Umbilical cord (tissue), 2 donors: Measurements from ENCODE around the gene ST8SIA4. TPM values are rescaled to one million over a fixed set of nuclear protein-coding genes. Genes with fewer than 3 reads are reported as not detected.

Experiments used
- DNase-seq: peaks from one replicate; pipeline ENCODE4 v3.0.0-alpha.2; 2015; ENCODE audit warnings: low spot score
- total RNA-seq: library from RNA; depleted of rRNA; stranded (reverse); fragments of >200 nt; gene quantifications from one replicate; pipeline ENCODE4 v1.2.3, GENCODE V29; 2014; ENCODE audit warnings: low replicate concordance; ENCODE audit not compliant: insufficient read depth

Gene ST8SIA4
- total RNA-seq, 1 donor from 2014 or later: 13.5 TPM

DNA sequence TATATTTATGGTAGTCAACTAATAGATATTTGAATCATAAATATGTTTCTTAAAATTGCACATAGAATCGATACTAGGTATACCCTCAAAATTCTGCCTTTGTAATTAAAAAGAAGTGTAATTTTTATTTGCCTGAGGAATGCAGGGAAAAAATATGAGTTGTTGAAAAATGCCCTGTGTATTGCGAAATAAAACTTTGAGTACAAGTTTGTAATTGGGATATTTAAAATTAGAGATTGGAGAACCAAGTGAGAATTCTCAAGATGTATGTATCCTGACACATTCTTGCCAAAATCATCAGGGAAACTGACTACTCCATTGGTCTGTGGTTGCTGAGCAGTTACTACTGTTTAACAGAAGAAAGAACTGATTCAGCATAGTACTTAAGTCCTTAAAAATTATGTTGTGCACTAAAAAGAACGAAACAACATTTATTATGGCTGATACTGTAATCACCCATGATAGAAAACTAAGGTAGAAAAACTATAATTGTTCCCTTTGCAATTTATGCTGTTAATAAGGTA lies 36.0 kb downstream of the ST8SIA4 start:
- no peak for DNase-seq

DNA sequence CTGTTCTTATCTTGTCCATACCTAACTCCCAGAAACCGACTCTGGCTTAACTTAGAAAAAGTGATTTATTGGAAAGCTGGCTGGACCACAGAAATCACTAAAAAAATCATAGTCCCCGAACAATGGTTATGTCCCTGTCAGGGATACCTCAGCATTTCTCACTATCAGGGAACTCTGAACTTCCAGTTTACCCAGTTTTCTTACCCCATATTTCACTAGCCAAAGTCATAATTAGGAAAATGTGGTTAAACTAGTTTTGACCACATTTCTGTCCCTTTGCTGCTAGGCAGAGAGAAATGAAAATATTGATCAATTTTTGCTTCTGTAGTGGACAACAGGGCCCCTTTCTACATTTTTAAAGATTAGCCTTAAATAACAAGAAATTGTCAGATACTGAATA lies 38.2 kb downstream of the ST8SIA4 start:
- DNase-seq: peak; percentile 15

DNA sequence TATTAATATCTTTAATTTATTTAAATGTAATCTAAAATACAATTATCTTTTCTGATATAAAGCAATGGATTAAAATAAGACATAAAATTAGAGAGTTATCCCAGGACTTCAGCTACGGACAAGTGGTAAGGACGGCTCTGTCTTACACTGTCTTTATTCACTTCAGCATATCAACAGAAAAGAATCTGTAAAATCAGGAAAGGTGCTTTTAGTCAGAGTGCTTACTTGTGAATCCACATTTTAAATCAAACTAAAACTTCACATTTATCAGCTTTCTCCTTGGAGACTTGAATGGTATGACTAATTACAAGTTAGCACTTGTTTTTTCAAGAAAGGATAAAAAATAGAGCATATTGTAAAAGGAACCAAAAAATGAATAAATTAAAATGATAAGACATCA lies 39.3 kb downstream of the ST8SIA4 start:
- DNase-seq: no peak

DNA sequence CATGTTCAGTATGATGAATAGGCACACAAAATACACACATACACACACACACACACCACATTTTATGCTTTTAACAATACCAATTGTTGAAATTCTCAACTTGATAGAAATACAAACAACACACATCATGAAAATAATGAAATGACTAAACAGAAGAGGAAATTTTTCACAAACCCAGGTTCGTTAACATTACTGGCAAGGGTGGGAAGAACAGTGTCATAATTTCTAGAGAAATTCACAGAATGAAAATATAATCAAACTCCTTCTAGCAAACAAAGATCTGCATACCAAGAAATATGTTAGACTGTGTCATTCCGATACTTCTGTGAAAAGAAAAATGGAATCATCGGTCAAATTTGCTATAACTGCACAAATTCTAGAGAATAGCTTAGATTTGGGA lies 41.9 kb downstream of the ST8SIA4 start:
- no peak for DNase-seq

DNA sequence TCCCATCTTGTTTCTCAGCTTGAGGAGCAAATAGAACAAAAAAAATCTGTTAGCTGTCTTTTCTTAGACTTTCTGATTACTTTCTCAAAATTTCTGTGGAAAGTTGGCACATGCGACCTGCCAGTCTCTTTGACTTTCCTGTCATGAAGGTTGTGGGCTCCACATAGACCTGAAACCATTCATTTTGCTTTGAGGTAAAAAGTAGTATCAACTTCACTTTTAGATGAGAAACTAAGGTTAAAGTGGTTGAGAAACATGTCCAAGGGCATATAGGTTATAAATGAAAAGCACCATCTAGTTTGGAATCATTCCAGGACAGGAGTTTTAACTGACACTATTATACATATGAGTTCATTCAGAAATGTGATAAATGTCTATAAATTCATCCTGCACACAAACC lies 42.7 kb downstream of the ST8SIA4 start:
- no peak for DNase-seq

DNA sequence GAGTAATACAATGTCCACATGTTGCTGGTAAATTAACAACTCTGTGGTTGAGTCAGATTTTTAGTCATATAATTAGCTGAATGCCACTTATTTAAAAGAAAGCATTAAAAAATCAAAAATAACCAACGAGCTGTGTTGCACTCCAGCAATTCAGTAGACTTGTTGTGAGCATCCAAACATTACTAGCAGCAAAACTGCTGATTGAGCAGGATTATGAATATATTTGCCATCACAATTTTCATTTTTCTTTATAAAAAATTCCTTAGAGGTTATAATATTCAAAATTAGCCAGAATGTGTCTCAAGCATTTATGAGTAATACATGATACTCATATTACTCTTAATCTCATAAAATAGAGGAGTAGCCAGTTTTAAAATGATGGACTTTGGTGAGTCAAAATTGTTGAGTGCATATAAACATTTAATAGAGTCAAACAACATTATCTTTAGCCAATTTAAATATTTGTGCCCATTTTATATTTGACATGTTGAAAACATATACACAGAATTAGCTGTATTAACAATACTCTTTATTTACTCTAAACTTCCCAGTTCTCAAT lies 44.0 kb downstream of the ST8SIA4 start:
- no peak for DNase-seq

DNA sequence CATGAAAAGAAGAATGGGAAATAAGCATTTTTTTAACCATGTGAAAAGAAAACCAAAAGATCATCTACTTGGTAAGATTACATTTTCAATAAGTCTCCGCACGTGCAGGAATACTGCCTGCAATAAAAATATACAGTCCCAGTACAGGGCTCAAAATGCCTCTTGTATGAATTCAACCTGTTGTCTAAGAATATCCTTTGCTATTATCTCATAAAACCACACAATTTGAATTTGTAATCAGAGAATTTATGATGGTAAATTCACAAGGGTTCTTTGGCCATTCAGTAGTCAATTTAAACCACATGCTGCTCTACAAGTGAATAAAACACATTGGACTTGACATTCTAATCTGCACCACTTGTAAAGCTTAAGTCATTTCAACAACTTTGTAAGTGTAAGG lies 46.6 kb downstream of the ST8SIA4 start:
- no peak for DNase-seq

DNA sequence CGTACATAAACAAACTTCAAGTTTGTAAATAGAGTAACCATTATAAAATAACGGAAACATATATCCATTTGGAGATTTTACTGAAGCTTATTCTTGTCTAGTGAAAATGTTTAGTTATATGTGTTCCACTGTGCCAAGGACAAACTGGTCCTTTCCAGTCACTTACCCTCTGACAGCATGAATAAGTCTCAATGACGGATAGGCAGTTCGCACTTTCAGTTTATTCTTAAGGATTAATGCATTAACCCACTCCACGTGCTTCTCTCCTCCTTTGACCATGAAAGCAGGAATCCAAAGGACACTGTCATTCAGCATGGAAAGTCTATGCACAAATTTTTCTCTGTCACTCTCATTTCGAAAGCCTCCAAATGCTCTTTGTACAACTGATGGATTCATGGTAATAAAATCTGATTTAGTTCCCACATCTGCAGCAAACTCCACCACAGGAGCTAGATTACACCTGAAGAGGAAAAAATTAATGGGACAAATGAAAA lies 47.1 kb downstream of the ST8SIA4 start:
- DNase-seq: no peak

DNA sequence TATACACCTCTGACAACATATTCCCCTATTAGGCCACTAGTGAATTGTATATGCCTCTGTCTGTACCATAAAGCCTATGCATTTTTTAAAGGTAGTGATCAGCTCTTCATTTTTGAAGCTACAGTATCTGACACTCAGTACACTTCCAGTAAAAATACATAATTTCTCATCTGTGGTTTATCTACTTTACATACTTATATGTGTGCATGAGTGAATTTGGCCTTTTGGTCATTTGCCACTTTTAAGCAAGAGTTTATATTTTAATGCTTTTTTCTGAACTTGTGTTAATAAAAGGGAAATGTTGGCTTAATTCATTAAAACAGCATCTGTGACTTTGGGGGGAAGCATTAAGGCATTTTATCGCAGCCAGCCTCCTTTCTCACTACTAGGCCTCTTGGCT lies 47.8 kb downstream of the ST8SIA4 start:
- no peak for DNase-seq

DNA sequence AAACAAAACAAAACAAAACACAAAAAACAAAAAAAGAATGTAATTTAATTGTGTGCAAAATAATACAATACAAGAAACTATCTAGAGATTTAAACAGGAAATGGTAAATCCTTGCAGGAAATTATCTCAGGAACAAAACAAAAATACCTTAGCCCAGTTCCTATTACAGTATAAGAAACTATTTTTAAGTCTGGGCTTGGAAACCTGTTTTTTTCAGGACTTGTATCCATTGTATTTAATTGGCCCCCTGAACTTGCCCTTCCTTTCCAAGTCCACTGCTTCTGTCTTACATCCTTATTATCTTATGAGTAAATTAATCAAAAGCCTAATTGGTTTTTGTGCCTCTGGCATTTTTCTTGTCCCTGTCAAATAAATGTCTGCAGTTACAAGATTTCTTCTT lies 48.5 kb downstream of the ST8SIA4 start:
- no peak for DNase-seq

DNA sequence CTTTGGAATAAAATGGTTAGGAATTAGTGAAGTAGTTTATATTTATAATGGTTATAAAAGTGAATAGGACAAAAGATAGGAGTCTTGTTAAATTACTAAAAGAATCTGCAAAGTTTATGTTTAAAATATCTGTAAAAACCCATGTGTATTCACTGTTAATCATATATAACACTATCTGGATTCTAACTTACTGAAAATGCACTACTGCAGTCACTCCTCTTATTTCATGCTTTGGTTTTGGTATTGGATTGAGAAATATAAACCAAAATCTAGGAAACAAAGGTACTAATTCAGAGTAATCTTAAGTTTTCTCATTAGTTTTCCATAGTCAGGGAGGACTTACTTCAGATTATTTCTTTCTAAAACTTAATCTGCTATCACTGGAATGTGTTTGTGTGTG lies 49.5 kb downstream of the ST8SIA4 start:
- DNase-seq: no peak

DNA sequence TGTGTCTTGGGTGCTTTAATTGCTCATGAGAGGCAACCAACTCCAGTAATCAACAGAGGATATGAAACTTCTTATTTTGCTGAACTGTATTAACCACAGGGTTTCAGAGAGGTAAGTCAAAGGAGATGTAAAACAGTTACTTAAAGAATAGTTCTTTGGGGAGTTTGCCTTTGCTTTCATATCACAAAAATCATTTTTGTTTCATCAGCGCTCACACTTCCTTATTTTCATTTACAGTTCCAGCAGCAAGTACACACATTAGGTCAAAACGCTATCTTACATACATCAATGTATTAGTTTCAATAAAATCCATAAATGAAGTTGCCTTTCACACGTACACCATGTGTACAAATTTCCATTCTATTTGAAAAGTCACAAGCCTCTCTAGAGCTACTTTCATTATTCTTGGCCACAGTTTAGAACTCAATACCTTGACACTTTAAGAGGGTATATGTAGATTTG lies 50.1 kb downstream of the ST8SIA4 start:
- no peak for DNase-seq

DNA sequence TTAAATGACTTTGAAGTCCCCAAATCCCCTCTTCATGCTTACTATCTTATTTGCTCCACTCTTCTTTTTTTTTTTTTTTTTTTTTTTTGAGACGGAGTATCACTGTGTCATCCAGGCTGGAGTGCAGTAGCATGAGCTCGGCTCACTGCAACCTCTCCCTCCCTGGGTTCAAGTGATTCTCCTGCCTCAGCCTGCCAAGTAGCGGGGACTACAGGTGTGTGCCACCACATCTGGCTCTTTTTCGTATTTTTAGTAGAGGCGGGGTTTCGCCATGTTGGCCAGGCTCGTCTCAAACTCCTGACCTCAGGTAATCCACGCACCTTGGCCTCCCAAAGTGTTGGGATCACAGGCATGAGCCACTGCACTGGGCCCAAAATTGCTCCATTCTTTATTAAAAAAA lies 51.0 kb downstream of the ST8SIA4 start:
- DNase-seq: no peak

DNA sequence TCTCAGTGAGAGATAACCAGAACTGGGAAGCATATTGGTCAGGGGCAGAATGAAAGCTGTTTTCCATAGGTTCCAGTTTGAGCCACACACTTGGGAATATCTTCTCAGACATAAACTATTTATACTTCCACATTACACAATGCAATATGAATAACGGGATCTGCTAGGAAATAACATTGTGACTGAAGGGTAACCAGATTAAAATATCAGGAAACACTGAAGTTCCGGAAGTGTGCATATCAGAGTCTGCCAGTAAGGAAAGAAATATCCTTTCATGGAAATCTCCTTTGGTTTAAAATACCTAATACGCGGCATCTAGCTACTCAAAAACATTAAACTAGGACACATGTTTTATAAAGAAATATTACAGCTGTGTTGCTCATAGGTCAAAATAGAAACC lies 56.3 kb downstream of the ST8SIA4 start:
- DNase-seq: peak; percentile 57

DNA sequence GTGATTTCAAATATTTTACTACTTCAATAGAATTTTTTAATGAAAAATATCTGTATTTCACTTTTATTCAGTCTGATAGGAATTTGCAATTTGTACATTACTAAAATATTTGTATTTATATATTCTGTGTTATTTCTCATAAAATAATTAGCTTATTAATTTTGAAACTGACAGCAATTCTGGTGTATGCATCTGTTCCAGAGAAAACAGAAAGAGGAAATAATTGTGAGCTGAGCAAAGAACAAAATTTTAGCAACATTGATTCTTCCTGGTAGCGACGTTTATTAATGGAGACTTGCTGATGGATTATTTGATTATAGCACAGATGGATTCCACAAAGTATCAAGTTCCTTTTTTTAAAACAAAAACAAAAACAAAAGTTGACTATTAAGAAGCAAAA lies 61.0 kb downstream of the ST8SIA4 start:
- DNase-seq: no peak

DNA sequence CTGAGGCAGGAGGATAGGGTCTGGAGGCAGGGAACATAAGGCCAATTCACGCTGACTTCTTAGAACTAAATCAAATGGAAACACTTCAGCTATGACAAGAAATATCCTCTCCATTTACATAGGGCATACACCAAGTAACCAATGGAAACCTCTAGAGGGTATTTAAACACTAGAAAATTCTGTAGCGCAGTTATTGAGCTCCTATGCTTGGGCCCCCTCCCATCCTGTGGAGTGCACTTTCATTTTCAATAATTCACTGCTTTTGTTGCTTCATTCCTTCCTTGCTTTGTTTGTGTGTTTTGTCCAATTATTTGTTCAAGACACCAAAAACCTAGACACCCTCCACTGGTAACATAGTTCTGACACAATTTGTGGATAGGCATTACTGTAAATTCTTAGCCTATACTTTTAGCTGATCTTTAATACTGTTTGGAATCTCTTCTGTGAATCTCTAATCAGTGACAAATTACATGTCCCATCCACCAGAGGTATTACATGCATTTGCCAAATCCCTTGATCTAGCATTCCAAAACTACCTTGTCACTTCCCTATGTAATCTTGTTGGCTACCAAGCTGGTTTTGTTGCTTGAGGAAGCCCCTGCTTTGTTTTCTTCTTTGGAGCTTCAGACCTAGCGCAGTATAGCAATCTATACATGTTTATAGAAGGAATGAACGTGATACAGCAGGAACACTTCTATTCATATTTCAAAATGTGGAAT lies 61.6 kb downstream of the ST8SIA4 start:
- DNase-seq: no peak

DNA sequence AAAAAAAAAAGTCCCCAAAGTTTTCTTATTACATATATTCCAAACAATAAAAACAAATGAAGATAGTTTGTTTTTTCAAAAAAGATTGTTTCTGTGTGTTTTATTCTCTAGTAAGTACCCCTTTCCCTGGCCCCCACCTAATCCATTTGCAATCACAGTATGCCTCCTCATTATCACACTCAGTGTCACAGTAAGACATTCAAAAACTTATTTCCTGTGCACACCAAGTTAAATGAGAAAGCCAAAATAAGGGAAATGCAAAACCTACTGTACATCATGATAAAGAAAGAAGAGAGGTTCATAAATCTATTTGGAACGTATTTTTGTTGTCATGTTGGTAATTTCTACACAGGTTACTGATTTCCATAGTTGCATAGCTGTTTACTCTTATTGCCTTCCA lies 62.3 kb downstream of the ST8SIA4 start:
- no peak for DNase-seq

DNA sequence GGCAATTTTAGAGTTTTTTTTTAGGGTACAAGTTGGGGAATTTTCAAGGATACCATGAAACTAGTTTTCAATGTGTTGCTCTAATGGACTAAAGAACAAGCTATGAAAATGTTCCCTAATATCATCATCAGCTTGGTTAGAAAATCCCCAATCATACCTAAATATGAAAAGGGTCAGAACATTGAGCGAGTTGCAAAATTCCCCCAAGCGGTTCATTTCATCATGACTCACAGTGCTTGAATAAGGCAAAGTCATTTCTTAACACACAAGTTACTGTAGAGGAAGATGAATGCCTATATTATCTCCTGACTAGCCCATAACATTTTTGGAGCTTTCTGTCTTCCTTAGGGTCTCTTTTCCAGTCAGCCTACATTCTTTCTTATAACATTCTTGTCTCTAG lies 62.7 kb downstream of the ST8SIA4 start:
- no peak for DNase-seq

DNA sequence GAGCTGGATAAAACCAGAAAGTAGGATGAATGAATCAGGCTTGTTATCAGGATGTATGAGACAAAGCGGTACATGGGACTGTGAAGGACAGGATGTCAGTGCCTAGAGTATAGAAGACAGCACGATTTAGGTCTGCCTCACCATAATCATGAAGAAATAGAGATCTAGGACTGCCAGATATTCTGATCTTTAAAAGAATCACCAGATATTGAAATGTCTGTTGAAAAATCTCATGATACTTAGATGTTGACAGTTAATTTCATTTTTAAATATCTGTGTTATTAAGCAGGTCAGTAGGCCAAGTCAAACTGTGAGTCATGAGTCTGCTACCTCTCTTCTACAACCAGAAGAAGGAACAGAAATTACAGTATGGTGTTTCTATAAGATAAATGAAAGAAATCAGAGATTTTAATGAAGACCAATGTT lies 65.0 kb downstream of the ST8SIA4 start:
- no peak for DNase-seq

DNA sequence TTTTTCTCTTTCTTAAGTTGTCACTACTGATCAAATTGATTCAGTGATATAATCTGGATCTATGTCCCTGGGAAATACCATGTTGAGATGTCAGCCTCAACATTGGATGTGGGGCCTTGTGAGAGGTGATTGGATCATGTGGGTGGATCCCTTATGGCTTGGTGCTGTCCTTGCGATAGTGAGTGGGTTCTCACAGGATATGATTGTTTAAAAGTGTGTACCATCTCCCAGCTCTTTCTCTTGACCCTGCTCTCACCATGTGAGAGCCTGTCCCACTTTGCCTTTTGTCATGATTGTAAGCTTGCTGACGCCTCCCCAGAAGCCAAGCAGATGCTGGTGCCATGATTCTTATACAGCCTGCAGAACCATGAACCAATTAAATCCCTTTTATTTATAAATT lies 68.6 kb downstream of the ST8SIA4 start:
- DNase-seq: no peak

DNA sequence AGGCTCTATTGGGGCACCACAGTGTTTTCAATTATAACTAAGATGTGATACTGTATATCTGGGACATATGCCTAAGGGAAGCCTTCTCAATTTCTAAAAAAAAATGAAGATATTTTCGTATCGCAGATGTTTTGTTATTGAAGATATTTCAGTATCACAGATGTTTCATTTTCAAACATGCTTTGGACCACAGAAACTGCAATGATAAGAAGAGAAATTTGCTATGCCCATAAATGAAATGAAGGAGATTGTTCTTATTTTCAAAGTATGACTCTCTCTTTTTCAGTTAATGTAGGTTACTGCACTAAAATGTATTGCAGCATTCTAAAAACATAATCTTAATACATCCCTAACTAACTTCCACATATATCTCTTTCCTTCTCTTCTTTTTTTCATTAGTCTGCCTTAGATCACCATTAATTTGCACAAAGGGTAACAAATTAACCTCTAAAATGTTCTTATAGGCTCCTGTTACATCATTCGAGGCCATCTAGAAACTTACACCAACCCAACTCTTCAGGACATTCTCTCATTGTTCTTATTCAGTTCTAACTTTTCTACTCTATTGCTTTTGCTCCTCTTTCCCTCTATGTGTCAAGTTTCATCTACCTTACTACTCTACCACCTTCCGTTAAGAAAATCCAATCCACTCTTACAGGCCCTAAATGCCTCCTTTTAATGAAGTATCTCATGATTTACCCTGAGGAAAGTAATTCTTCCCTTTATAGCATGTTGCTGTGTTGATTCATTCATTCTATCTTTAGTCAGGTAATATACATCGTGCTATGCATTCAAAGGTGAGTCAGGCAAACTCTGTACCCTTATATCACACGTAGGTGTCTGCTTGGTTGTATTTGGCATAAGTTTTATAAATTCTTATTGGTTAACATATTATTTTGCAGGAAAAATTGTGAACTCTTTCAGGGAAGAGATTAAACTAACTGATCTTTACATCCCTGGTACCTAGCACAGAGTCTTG lies 70.5 kb downstream of the ST8SIA4 start:
- no peak for DNase-seq

DNA sequence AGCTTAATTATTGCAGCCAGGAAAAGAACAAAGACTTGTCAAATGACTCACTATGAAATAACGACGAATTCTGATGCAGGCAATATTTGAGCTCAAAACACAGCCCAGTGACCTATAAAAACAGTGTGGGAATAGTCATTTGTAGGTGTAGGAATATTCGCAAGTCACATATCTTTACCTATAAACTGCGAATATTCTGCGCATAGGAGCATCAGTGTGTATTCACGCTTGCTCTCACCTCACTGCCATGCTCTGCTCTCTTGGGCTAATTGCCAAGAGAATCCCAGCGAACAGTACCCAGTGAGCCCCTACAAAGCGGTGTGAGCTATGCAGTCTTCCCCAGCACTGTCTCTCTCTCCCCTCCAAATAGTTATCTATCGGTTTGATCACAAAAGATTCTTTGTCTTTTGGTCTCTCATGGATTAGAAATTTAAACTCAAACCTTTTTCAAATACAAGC lies 74.2 kb downstream of the ST8SIA4 start:
- DNase-seq: no peak
